PC-9 (cell line): ENCODE data around the gene MYLK. TPM values are rescaled to one million over a fixed set of nuclear protein-coding genes. Genes with fewer than 3 reads are reported as not detected.

Experiments used
- BruUV-seq: library from RNA; stranded (reverse); fragments of 400-500 nt; replicated peaks from 2 replicates; lab custom pipeline; 2021; lab: Mats Ljungman, UMichigan
- CTCF ChIA-PET: fragments of 300-600 bp; sonication (Branson Sonifier 250); formaldehyde crosslinking; loops from one replicate; lab custom pipeline; 2022; ENCODE audit warnings: antibody characterized with exemption; lab: Charles Lee
- POLR2A ChIA-PET: fragments of 300-600 bp; sonication (Branson Sonifier 250); formaldehyde crosslinking; loops from one replicate; lab custom pipeline; 2022; ENCODE audit warnings: antibody characterized with exemption; ENCODE audit not compliant: unreplicated experiment; lab: Charles Lee
- DNase-seq, 2 experiments: peaks; one replicate each; pipeline versions ENCODE4 v3.0.0 to v3.0.0-alpha.2; 2015 to 2022; ENCODE audit warnings: mixed read lengths in 1 of 2
- H2AFZ ChIP-seq: fragments of 200-600 bp; sonication (generic); 2 replicates; pipeline ENCODE4 v1.8.1; 2017; ENCODE audit warnings: antibody characterized with exemption
- H3F3A ChIP-seq: fragments of 200-600 bp; sonication (generic); 2 replicates; pipeline ENCODE4 v1.8.1; 2017; ENCODE audit warnings: antibody characterized with exemption, mild to moderate bottlenecking, low read depth; ENCODE audit not compliant: insufficient read depth
- H3K27ac ChIP-seq: fragments of 200-600 bp; sonication (generic); 2 replicates; pipeline ENCODE4 v1.6.1; 2016; ENCODE audit warnings: mixed run types
- H3K27me3 ChIP-seq: fragments of 200-600 bp; sonication (generic); 2 replicates; pipeline ENCODE4 v1.6.1; 2016; ENCODE audit warnings: low read depth, mixed run types; ENCODE audit not compliant: insufficient read depth
- H3K36me3 ChIP-seq: fragments of 200-600 bp; sonication (generic); 2 replicates; pipeline ENCODE4 v1.6.1; 2016; ENCODE audit warnings: low read depth, mixed run types
- H3K4me1 ChIP-seq: fragments of 200-600 bp; sonication (generic); replicated peaks from 2 replicates; pipeline ENCODE4 v1.6.1; 2016; ENCODE audit warnings: mixed run types; ENCODE audit not compliant: insufficient read depth
- H3K4me2 ChIP-seq: fragments of 200-600 bp; sonication (generic); 2 replicates; pipeline ENCODE4 v1.6.1; 2017; ENCODE audit warnings: mixed run types
- H3K4me3 ChIP-seq: fragments of 200-600 bp; sonication (generic); 2 replicates; pipeline ENCODE4 v1.6.1; 2016; ENCODE audit warnings: mixed run types
- H3K79me2 ChIP-seq: fragments of 200-600 bp; sonication (generic); 2 replicates; pipeline ENCODE4 v1.6.1; 2017; ENCODE audit warnings: low read depth, mixed run types
- H3K9me2 ChIP-seq: fragments of 200-600 bp; sonication (generic); 2 replicates; pipeline ENCODE4 v1.8.1; 2017; ENCODE audit warnings: mild to moderate bottlenecking; ENCODE audit not compliant: insufficient read depth
- H3K9me3 ChIP-seq: fragments of 200-600 bp; sonication (generic); 2 replicates; pipeline ENCODE4 v1.8.1; 2016; ENCODE audit warnings: low read depth; ENCODE audit not compliant: insufficient read depth
- H4K20me1 ChIP-seq: fragments of 200-600 bp; sonication (generic); 2 replicates; pipeline ENCODE4 v1.8.1; 2017; ENCODE audit not compliant: insufficient read depth
- CTCF ChIP-seq: fragments of 200-600 bp; sonication (generic); conservative IDR thresholded peaks from 2 replicates; pipeline ENCODE4 v1.6.1; 2017; ENCODE audit warnings: mixed run types, antibody characterized with exemption, mild to moderate bottlenecking, moderate library complexity
- EZH2 ChIP-seq: fragments of 200-600 bp; sonication (generic); IDR thresholded peaks from 2 replicates; pipeline ENCODE4 v1.8.0; 2017; ENCODE audit warnings: antibody characterized with exemption, low read depth
- intact Hi-C: fragments of 100-400 bp; cut with micrococcal nuclease; formaldehyde crosslinking; loops from one replicate; pipeline ENCODE4 v1.10.0; 2022; ENCODE audit not compliant: unreplicated experiment
- total RNA-seq: library from RNA; stranded (reverse); gene quantifications from 2 replicates; pipeline ENCODE4 v1.2.3, GENCODE V29; 2021

MYLK gene
- total RNA-seq, 1 experiment from 2014 or later, result 0.72 TPM

GRCh38 chr3:123883701-123884202 lies 380 bp downstream of the MYLK start:
- H3K27ac ChIP-seq, result no peak overlapping the region
- no peaks in the 10 kb centered on the region for H3F3A ChIP-seq
- no peaks in the 10 kb centered on the region; the same call in 1 of the 2 replicates for H3K9me3 ChIP-seq
- no peak overlapping the region for H3K4me3 ChIP-seq
- no TSS peak for BruUV-seq
- TF ChIP-seq EZH2, result no peak
- TF ChIP-seq CTCF, result no peak
- H3K36me3 ChIP-seq, result no peaks in the 10 kb centered on the region
- H3K27me3 ChIP-seq, result no peaks in the 10 kb centered on the region
- H3K4me2 ChIP-seq, result no peak overlapping the region
- no peaks in the 10 kb centered on the region for H3K4me1 ChIP-seq
- POLR2A ChIA-PET, result interaction anchor here (0.5 kb wide), 1 partner anchor 221 kb away, joined by 3 read pairs; no protein-coding TSS in a partner anchor
- H4K20me1 ChIP-seq, result no peaks in the 10 kb centered on the region
- H2AFZ ChIP-seq, result no peak overlapping the region
- intact Hi-C loops, result loop anchor here (5.0 kb wide), 1 partner anchor 161 kb away; no protein-coding TSS in a partner anchor
- H3K79me2 ChIP-seq, result no peaks in the 10 kb centered on the region
- no peak for DNase-seq
- H3K9me2 ChIP-seq, result no peaks in the 10 kb centered on the region
- CTCF ChIA-PET, result interaction anchor here (0.7 kb wide), 1 partner anchor 91 kb away, joined by 9 read pairs; no protein-coding TSS in a partner anchor

GRCh38 chr3:123883111-123883510 lies 1.0 kb downstream of the MYLK start:
- Histone ChIP-seq H3K79me2 (no peaks in the 10 kb centered on the region), H3K27ac (no peak overlapping the region), H3K27me3 (no peaks in the 10 kb centered on the region), H4K20me1 (no peaks in the 10 kb centered on the region), H3K4me1 (no peaks in the 10 kb centered on the region), H3K9me2 (no peaks in the 10 kb centered on the region), H3F3A (no peaks in the 10 kb centered on the region), H3K4me3 (no peak overlapping the region), H3K4me2 (no peak overlapping the region), H3K9me3 (no peaks in the 10 kb centered on the region; the same call in 1 of the 2 replicates), H3K36me3 (no peaks in the 10 kb centered on the region), H2AFZ (no peak overlapping the region)
- BruUV-seq, result no TSS peak
- ChIA-PET CTCF (no interaction called here), POLR2A (no interaction called here)
- TF ChIP-seq CTCF (no peak), EZH2 (no peak)
- intact Hi-C loops, result loop anchor here (5.0 kb wide), 1 partner anchor 161 kb away; no protein-coding TSS in a partner anchor
- no peak for DNase-seq

GRCh38 chr3:123881771-123882170 lies 2.4 kb downstream of the MYLK start:
- H3K4me2 ChIP-seq, result no peak overlapping the region
- no peaks in the 10 kb centered on the region for H3K4me1 ChIP-seq
- TF ChIP-seq EZH2, result no peak
- no peak for TF ChIP-seq CTCF
- no peak overlapping the region for H2AFZ ChIP-seq
- no peaks in the 10 kb centered on the region for H3K9me3 ChIP-seq
- H3K9me2 ChIP-seq, result no peaks in the 10 kb centered on the region
- intact Hi-C loops, result loop anchor here (1.0 to 5.0 kb wide), 2 partner anchors 159 to 229 kb away; no protein-coding TSS in a partner anchor
- POLR2A ChIA-PET, result interaction anchor here (0.6 kb wide), 1 partner anchor 17 kb away, joined by 10 read pairs; no protein-coding TSS in a partner anchor
- H3F3A ChIP-seq, result no peaks in the 10 kb centered on the region
- H4K20me1 ChIP-seq, result no peaks in the 10 kb centered on the region
- H3K36me3 ChIP-seq, result no peaks in the 10 kb centered on the region
- no peaks in the 10 kb centered on the region for H3K79me2 ChIP-seq
- H3K4me3 ChIP-seq, result no peak overlapping the region
- CTCF ChIA-PET, result no interaction called here
- H3K27ac ChIP-seq, result no peak overlapping the region
- no TSS peak for BruUV-seq
- no peak for DNase-seq
- H3K27me3 ChIP-seq, result no peaks in the 10 kb centered on the region
